GM21367 (cell line): ENCODE measurements around the gene LORICRIN.
"Not testable (repeated sequence)": the region's sequence is repeated elsewhere in the genome, so short reads cannot be mapped to it uniquely, and the experiment has no call there.

ENCODE experiments used
- ATAC-seq: cut with Tn5 transposase; IDR thresholded peaks from one replicate; pipeline ENCODE4 v1.9.1; 2021; ENCODE audit not compliant: unreplicated experiment

Gene LORICRIN

DNA sequence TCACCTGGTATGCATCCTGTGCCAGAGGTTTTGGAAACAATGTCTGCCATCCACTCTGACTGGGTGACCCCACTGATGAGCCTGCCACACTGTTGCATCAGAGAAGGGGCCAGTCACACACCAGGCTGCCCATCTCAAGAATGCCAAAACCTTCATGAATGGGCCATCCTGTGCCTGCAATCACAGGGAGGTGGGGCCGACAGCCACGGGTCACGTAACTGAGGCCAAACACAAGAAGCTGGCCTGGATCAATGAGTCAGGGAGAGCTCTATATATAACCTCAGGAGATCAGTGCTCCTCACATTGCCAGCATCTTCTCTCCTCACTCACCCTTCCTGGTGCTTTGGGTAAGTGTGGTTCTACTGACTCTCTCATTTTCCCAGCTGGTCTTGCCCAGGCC lies at the start of gene LORICRIN:
TSS of gene LORICRIN (plus strand) at position 301 of the 400 bp plus-strand sequence. CDS start 1,263 bp downstream, outside the sequence.
- ATAC-seq: no peak

- ATAC-seq: no peak
These were observed 49.3 kb upstream of the LORICRIN start for GRCh38 chr1:153210206-153210605.

- no peak for ATAC-seq
These were observed 47.3 kb upstream of the LORICRIN start for GRCh38 chr1:153212201-153212600.

DNA sequence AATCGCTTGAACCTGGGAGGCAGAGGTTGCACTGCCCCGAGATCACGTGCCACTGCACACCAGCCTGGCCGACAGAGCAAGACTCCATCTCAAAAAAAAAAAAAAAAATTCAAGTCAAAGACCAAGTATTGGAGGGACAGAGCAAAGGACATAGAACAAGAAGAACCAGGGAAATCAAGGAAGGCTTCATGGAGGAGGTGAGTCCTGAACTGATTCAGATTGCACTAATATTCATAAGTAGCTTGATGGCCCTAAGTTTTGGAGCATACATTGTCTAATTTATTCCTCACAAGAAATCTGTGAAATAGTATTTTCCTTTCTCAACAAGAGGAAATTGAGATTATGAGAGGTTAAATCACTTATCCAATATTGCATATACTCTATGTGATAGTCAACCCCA lies 46.0 kb upstream of the LORICRIN start:
- ATAC-seq: no peak

- ATAC-seq: no peak
These were observed 42.3 kb upstream of the LORICRIN start, which contains the start of gene PRR9 for GRCh38 chr1:153217212-153217611. Gene PRR9, plus strand, starts transcription at chr1:153217584. Its CDS starts 561 bp downstream, at chr1:153218145.

GRCh38 chr1:153217744-153218416 lies 41.6 kb upstream of the LORICRIN start:
- no peak for ATAC-seq

GRCh38 chr1:153220606-153221303 lies 38.7 kb upstream of the LORICRIN start:
- ATAC-seq: no peak

DNA sequence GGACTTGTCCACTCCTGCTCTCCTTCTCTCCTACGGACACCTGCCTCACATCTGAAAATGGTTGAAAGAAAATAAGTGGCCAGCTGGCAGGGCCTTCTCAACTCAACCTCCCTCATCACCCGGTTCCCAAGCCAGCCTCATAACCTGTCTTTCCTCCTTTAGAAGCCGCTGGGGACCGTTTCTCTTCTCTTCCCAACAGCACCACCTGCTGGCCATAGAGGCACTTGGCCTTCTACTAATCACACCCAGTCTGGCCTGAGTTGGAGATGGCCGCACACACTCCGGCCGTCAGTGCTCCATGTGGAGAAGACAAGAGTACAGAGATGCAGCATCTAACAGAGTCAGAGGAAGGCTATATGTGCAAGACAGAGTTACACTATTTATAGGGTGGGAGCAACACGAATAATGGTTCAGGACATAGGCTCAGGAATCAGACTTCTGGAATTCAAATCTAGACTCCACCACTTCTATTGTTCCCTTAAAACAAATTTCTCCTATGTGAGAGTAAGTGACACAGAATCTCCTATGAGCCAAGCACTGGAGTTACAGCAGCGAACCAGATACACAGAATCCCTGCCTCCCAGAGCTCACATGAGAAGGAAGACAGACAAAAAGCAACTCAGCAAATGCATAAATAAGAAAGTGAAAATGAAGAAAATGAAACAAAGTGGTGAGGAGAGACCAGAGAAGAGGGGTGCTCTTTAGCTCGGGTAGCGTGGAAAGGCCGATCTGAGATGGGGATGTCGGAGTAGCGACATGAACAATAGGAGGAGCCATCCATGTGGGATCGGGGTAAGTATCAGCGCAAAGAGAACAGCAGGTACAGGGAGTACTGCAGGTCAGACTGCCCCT lies 36.2 kb upstream of the LORICRIN start:
- not testable (repeated sequence) for ATAC-seq

DNA sequence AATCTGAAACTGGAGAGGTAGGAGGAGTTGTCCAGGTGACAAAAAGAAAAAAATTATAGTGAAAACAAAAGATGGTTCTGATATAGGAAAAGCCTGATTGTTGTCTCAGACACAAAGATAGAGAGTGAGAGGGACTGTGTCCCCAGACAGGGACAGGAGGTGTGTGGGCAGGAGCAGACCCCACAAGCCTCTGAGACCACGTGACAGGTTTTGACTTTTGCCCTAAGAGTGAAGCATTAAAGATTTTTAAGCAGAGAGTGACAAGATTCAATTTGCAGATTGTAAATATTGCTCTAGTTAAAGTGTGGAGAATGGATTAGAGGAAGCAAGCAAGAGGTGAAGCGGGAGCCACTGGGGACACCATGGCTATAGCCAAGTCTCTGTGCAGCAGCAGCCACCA lies 31.7 kb upstream of the LORICRIN start:
- no peak for ATAC-seq

DNA sequence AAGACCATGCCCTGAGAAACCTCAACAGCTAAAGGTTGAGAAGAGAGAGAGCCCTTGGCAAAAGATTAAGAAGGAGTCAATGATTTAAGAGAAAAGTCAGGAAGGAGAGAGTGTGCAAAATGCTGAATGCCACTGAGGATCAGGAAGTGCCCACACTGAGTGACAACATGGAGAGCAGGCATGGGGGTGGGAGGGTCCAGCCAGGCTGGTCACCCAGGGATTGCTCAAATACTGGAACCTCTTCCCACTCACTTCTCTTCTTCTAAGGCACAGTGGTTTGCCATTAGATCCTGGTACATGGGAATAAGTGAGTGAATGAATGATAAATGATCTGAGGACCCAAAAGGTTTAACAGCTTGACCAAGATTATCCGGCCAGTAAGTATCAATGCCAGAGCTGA lies 31.0 kb upstream of the LORICRIN start:
- no peak for ATAC-seq

DNA sequence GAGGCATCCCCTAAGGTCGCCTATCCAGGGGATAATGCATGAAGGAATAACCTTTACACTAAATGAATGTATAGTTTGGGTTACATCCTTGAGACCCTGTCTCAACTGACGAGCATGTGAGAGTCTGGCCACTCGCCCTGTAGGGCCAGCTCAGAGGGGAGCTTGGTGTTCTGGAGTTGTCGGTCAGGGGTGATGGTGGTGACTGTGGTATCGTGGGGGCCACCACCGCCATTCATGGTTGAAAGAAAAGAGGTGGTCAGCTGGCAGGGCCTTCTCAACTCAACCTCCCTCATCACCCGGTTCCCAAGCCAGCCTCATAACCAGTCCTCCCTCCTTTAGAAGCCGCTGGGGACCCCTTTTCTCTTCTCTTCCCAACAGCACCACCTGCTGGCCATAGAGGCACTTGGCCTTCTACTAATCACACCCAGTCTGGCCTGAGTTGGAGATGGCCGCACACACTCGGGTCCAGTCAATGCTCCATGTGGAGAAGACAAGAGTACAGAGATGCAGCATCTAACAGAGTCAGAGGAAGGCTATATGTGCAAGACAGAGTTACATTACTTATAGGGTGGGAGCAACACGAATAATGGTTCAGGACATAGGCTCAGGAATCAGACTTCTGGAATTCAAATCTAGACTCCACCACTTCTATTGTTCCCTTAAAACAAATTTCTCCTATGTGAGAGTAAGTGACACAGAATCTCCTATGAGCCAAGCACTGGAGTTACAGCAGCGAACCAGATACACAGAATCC lies 30.2 kb upstream of the LORICRIN start:
- not testable (repeated sequence) for ATAC-seq

DNA sequence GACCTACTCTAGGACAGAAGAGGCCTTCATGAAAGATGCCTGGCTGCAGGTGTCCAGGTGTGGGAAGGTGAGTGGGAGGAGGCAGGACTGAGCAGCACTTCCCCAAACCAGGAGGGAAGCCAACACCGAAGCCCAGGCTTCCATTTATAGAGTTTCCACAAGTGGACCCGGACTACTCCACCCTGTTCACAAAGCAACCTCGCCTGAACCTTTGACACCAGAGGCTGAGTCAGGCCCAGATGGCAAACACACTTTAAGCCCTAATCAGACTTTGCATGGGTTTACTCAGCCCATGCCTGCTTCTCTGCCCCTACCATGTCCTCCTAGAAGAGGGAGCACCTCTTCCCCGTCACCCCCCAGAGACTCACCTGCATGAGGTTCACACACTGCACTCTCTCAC lies 28.1 kb upstream of the LORICRIN start:
- no peak for ATAC-seq

- ATAC-seq: no peak
These were observed 27.7 kb upstream of the LORICRIN start for GRCh38 chr1:153231785-153232184.

DNA sequence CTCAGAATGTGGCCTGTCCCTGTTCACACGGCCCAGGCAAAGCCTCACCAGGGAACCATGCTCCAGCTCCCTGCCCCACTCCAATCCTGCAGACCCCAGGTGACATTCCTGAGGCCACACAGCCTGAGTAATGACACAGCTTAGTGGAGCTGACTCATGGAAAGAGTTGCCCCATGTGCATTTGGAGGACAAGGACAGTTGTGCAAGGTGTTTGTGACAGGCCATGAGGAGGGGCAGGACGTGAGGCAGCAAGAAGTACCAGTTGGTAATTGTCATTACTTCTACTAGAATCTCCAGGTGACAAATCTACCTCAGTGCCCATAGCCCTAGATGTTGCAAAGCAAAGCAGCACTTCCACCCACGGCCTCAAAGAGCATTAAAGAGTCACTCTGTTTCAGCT lies 26.9 kb upstream of the LORICRIN start:
- ATAC-seq: no peak

DNA sequence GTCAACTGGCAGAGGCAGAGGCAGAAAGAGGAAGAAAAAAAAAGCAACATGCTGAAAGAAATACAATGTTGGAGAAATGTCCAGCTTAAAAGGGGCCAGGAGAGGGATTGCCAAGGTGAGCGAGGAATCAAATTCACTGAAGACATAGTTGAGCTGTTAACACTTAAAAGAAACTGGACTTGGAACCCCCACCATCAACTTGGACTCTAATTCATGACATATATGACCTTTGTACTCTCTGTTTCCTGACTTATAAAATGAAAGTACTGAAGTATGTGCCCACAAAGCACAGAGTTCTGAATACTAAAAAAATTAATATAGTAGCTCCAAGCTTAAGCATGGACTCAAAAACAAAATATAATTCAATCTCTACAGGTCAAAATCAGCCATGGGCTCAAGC lies 26.0 kb upstream of the LORICRIN start:
- no peak for ATAC-seq

DNA sequence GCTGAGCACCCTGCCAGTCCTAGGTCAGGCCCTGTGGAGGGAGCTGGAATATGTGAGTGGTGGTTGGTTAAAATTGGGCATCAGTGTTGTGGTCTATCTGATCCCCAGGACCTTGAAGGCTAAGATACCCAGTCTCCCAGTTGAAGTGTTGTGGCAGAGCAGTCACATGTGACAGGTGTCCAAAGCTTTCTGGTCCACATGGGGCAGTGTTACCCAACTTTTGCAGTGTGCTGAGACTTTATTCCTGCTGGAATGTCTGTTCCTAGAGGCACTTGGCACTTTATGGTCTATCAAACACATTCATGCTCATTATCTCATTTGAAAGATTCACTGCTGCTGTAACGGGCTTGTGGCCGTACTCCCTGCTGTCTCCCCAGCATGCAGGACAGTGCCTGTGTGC lies 21.0 kb upstream of the LORICRIN start:
- no peak for ATAC-seq

DNA sequence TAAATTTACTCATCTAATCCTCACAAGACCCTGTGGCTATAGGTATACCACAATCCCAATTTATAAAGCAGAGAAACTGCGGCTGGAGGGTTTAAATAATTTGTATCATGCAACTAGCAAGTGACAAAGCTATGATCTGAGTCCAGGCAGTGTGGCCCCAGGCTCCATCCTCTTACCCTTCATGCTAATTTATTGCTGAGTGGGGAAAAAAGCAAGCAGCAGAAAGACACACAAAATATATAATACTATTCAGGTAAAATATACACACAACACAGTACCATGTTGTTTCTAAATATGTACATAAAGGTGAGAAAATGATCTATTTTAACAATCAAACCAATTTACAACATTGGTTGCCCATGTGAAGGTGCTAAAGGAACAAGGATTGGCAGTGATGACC lies 17.3 kb upstream of the LORICRIN start:
- no peak for ATAC-seq

GRCh38 chr1:153245466-153245865 lies 14.0 kb upstream of the LORICRIN start:
- ATAC-seq: no peak

- ATAC-seq: no peak
These were observed 13.5 kb upstream of the LORICRIN start for GRCh38 chr1:153246018-153246417.

DNA sequence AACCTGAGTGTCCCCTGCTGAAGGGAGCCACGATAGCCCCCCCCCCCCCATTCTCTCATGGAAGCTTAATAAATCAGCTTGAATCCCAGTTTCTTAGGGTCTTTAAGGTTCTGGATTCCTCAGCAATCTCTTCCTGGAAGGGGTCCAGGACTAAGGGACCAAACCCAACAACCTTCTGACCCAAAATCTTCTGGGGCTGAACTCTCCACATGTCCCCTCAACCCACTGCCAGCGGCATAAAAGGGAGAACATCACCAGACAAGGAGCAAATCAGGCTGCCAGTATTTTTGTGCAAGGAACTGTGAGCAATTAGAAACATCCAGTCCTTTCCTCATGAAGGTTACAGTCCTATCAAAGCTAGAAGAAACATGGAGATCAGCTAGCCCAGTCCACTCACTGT lies 12.7 kb upstream of the LORICRIN start:
- ATAC-seq: no peak
